Upper lobe of right lung (tissue), 1 donor: ENCODE results near the gene MMP2. TPM values are rescaled to one million over a fixed set of nuclear protein-coding genes. Genes with fewer than 3 reads are reported as not detected.

Experiments
- ATAC-seq: fragments of 200-7000 bp; cut with Tn5 transposase; one replicate; pipeline ENCODE4 v1.9.1; 2020; ENCODE audit warnings: mild to moderate bottlenecking, moderate library complexity
- DNase-seq: peaks from one replicate; pipeline ENCODE4 v3.0.0-alpha.2; 2020
- H3K27ac ChIP-seq: fragments of 200-600 bp; one replicate; pipeline ENCODE4 v1.8.0; 2022
- H3K27me3 ChIP-seq: fragments of 200-600 bp; one replicate; pipeline ENCODE4 v1.8.0; 2022; ENCODE audit warnings: mild to moderate bottlenecking
- H3K36me3 ChIP-seq: fragments of 200-600 bp; one replicate; pipeline ENCODE4 v1.8.0; 2022
- H3K4me1 ChIP-seq: fragments of 200-600 bp; one replicate; pipeline ENCODE4 v1.8.0; 2022
- H3K4me3 ChIP-seq: fragments of 200-600 bp; one replicate; pipeline ENCODE4 v1.8.0; 2022; ENCODE audit warnings: mild to moderate bottlenecking
- H3K9me3 ChIP-seq: fragments of 200-600 bp; one replicate; pipeline ENCODE4 v1.8.0; 2022
- intact Hi-C: fragments of 100-400 bp; cut with DNase I; formaldehyde crosslinking; loops from one replicate; pipeline ENCODE4 v1.11.0; 2022
- total RNA-seq: library from RNA; stranded (reverse); fragmentation: NEBNext Ultra II Directional; extraction: Animal tissue kit (Norgen Biotek cat#: 25700); gene quantifications from one replicate; pipeline ENCODE4 v1.2.1, GENCODE V29; 2021
- TF ChIP-seq, protein P1 (sequence below): fragments of 200-600 bp; IDR thresholded peaks from one replicate; pipeline ENCODE4 v1.8.0; 2022; ENCODE audit warnings: antibody characterized with exemption
- donor health status: DM: no; HTN: yes; CAD: no; lungs with severe emphysema.

MMP2 gene
- total RNA-seq, 1 donor from 2014 or later: 353 TPM

GRCh38 chr16:55469821-55470532 is 9.0 kb upstream of the MMP2 start:
- TF ChIP-seq, protein P1, sequence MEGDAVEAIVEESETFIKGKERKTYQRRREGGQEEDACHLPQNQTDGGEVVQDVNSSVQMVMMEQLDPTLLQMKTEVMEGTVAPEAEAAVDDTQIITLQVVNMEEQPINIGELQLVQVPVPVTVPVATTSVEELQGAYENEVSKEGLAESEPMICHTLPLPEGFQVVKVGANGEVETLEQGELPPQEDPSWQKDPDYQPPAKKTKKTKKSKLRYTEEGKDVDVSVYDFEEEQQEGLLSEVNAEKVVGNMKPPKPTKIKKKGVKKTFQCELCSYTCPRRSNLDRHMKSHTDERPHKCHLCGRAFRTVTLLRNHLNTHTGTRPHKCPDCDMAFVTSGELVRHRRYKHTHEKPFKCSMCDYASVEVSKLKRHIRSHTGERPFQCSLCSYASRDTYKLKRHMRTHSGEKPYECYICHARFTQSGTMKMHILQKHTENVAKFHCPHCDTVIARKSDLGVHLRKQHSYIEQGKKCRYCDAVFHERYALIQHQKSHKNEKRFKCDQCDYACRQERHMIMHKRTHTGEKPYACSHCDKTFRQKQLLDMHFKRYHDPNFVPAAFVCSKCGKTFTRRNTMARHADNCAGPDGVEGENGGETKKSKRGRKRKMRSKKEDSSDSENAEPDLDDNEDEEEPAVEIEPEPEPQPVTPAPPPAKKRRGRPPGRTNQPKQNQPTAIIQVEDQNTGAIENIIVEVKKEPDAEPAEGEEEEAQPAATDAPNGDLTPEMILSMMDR: no peak
- no peak overlapping the region for H3K4me3 ChIP-seq
- intact Hi-C loops: loop anchor here (10.0 kb wide), 1 partner anchor 235 kb away; no protein-coding TSS in a partner anchor
- H3K4me1 ChIP-seq: peaks cover 7% of the 10 kb centered on the region
- H3K27me3 ChIP-seq: no peaks in the 10 kb centered on the region
- H3K9me3 ChIP-seq: no peaks in the 10 kb centered on the region
- H3K36me3 ChIP-seq: no peaks in the 10 kb centered on the region
- ATAC-seq (no peak), DNase-seq (no peak)
- peak overlapping the region; percentile 18 for H3K27ac ChIP-seq

DNA sequence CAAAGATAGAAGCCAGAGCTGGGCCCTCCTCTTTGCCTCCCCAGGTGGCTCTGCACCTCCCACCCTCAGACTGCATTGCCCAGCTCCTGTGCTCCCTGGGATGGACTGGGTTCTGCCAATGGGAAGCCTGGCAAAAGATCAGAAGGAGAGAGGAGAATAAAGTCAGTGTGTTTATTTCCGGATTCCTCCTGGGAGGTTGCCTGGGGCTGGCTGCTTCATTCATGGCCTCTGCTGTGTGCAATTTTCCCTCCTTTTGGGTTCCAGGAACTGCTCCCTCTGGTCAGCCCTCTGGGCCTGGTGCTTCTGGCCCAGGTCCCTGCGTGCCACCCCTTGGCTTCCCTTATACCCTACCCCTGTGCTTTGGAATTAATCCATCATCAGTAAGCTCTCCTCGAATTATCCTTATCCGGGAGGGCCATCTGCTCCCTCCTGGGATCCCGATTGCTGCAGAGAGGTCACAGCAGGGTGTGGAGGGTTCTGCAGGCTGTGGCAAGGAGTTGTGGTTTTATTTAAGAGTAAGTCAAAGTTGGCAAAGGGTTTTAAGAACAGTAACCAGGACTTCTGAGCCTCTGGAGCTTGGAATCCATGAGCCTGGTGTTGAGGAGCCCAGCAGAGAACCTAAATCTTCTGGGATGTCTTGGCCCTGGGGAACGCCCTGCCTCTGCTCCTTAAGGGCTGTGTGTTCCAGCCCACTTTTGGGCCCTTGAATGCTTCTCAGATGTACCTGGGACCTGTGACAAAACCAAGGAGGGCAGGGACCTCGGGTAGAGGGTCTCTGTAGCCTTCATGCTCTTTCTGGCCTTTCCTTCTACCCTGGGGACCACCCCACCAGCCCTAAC is 8.2 kb upstream of the MMP2 start:
- Histone ChIP-seq H3K4me3 (no peak overlapping the region), H3K4me1 (peaks cover 7% of the 10 kb centered on the region), H3K27ac (peak overlapping the region; percentile 18), H3K27me3 (no peaks in the 10 kb centered on the region), H3K9me3 (no peaks in the 10 kb centered on the region), H3K36me3 (no peaks in the 10 kb centered on the region)
- intact Hi-C loops: no loop called here
- TF ChIP-seq, protein P1: no peak
- ATAC-seq (peak; percentile 35), DNase-seq (no peak)

- DNase-seq (no peak), ATAC-seq (no peak)
- Histone ChIP-seq H3K9me3 (no peaks in the 10 kb centered on the region), H3K27me3 (no peaks in the 10 kb centered on the region), H3K27ac (no peak overlapping the region), H3K4me3 (no peak overlapping the region), H3K36me3 (no peaks in the 10 kb centered on the region), H3K4me1 (peaks cover 7% of the 10 kb centered on the region)
- intact Hi-C loops: no loop called here
- TF ChIP-seq, protein P1: no peak
These were observed 7.4 kb upstream of the MMP2 start for GRCh38 chr16:55471448-55472097.

DNA sequence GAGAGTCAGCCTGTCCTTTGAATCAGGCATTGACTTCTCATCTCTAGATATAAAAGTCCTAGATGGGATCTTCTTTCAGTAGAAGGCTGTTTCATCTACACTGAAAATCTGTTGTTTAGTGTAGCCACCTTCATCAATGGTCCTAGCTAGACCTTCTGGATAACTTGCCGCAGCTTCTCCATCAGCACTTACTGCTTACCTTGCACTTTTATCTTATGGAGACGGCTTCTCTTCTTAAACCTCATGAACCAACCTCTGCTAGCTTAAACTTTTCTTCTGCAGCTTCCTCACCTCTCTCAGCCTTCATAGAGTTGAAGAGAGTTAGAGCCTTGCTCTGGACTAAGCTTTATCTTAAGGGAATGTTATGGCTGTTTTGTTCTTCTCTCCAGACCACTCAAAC is 5.4 kb upstream of the MMP2 start:
- intact Hi-C loops: no loop called here
- DNase-seq (no peak), ATAC-seq (no peak)
- TF ChIP-seq, protein P1: no peak
- Histone ChIP-seq H3K4me1 (peaks cover 7% of the 10 kb centered on the region), H3K27ac (no peak overlapping the region), H3K27me3 (no peaks in the 10 kb centered on the region), H3K36me3 (no peaks in the 10 kb centered on the region), H3K9me3 (no peaks in the 10 kb centered on the region), H3K4me3 (no peak overlapping the region)

DNA sequence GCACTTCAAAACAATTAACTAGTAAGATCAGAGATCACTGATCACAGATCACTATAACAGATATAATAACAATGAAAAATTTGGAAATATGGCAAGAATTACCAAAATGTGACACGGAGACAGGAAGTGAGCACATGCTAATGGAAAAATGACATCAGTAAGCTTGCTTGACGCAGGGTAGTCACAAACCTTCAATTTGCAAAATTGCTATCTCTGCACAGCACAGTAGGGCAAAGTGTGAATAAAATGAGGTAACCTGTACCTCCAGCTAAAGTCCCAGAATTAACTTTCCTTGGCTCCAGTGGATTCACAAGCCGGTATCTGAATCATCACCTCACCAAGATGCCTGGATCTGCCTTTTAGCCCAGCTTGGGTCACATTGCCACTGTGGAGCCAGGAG is 4.2 kb upstream of the MMP2 start:
- ATAC-seq (no peak), DNase-seq (no peak)
- no peaks in the 10 kb centered on the region for H3K27me3 ChIP-seq
- H3K27ac ChIP-seq: no peak overlapping the region
- H3K4me1 ChIP-seq: peaks cover 11% of the 10 kb centered on the region
- TF ChIP-seq, protein P1: no peak
- intact Hi-C loops: no loop called here
- no peaks in the 10 kb centered on the region for H3K9me3 ChIP-seq
- H3K36me3 ChIP-seq: no peaks in the 10 kb centered on the region
- H3K4me3 ChIP-seq: no peak overlapping the region
